ENCODE results near the gene TMEM247.

TMEM247 gene

DNA sequence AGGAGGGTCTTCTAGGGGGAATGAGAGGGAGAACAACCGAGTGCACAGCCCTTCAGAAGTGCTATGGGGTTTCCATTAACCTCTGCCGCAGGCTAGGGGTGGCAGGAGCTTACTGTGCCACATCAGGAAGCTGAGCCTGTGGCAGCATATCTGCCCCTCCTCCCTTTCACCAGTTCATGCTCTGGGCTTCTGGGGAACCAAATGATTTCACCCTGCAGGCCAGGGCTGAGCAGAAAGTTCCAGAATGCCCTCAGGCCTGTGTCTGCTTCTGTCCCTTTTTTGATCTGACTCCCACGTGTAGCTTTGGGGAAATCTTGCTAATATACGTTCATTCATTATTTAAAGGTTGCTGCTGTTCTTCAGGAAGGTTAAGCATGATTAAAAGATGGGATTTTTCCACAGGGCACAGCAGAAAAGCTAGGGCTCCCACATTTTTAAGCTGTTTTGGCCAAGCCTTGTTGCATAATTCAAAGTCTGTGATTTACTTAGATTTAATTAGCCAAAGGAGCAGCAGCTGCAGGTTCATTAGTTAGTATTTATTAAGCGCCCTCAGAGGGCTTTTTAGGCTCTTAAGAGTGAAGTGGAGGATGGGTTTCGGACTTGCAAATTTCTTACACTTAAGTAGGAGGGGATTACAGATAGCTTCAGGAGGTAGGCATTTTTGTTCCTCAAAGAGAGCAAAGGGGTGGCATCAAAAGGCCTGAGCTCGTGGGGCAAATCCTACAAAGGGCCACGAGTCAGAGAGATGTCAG lies 10.2 kb downstream of the TMEM247 start:
- DNase-seq (ENCODE audit: low spot score): no peak

DNA sequence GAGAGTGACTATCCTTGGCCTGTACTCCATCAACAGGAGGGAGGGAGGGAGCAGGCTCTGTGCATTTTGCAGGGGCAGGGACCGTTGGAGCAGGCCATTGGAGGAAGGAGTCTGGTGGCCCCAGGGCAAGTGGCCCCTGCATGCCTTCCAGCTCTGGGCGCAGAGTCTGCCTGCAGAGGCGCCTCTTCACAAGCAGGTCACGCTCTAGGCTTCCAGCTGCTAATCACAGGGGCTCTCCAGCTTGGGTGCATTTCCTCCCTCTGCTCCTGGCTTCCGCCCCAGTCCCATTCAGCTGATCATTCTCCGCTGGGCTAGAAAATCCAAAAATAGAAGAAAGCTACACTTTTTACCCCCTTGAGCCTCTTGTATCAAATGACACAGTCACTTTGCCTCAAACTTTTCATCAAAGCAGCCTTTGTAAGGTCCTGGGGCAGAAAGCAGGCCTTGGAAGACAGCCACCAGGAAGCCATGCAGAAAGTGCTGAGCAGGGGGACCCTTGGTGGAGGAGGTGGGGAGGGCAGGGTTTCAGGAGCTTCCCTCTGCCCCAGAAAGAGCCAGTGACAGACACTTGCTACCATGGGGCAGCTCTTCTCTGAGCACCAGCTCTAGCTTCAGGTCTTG lies 11.3 kb downstream of the TMEM247 start:
- DNase-seq (ENCODE audit: low spot score): no peak

DNA sequence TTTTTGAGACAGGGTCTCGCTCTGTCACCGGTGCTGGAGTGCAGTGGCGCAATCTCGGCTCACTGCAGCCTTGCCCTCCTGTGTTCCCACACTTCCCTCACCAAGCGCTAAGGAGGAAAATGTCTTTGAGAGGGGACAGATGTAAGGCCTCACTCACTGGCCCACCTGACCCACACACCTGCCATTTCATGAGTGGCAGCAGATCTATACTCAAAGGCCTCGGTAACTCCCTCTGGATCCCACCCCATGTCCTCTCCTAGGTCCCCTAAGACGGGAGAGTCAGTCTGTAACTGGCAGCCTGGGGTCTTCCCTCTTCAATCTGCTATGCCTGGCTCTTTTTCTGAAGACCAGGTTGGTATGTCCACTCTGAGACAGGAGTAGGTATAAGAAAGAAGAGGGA lies 12.9 kb downstream of the TMEM247 start:
- DNase-seq (ENCODE audit: low spot score): no peak

DNA sequence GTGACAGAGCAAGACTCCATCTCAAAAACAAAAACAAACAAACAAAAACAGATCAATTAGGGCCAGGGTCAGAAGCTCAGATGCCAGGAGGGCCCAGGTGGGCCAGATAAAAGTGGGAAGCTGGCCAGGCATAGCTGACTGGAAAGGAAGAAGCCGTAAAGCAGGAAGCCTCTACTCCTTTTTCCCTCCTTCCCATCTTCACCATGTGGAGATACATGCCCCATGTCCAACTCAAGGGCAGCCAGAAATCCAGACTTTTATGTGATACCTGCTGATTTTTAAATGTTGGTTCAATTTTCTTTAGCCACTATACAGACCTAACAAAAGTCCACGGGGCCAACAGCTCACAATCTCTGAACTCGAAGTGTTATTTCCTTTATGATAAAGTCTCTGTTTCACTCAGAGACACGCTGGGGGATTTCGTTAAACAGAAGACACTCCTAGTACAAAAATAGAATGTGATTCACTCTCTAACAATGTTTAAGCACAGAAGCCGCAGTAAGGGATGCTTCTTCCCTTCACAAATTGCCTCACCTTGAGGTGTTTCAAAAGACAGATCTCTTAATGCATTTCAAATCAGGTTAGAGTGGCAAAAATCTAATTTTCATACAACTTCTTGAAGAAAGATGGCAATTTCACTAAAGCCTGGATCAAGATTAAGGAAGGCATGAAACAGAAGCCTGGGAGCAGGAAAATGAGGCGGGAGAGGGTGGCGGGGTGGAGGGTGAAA lies 14.0 kb downstream of the TMEM247 start:
- no peak for DNase-seq (ENCODE audit: low spot score)

DNA sequence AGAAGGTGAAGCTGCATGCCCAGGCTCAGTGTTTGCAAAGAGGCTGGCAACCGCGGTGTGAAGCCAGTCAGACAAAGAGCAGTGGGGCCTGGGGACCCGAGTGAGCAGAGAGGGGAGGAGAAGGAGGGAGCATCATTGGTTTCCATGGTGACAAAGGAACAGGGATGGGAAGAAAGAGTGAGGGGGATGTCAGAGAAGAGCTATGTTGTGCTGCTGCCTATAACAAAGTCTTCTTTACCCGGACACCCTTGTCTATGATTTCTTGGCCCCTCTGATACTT lies 14.5 kb downstream of the TMEM247 start:
- peak; percentile 41 for DNase-seq (ENCODE audit: low spot score)

DNA sequence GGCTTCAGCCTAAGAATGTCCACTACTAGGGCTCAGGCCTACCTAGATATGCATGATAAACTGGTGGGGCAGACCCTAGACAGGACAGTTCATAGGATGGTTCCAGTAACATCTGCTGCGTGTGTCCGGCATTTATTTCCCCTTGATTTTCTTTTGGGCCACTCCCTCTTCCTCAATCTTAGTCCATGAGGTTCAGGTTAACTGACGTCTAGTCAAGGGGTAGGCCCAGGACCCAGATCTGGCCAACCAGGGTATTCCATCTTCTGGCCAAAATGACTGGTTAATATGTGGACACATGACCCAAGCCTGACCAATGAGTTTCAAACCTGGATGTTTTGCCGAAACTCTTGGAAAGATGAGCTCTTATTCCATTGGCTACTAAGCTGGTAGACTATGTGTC lies 15.2 kb downstream of the TMEM247 start:
- DNase-seq (ENCODE audit: low spot score): no peak

DNA sequence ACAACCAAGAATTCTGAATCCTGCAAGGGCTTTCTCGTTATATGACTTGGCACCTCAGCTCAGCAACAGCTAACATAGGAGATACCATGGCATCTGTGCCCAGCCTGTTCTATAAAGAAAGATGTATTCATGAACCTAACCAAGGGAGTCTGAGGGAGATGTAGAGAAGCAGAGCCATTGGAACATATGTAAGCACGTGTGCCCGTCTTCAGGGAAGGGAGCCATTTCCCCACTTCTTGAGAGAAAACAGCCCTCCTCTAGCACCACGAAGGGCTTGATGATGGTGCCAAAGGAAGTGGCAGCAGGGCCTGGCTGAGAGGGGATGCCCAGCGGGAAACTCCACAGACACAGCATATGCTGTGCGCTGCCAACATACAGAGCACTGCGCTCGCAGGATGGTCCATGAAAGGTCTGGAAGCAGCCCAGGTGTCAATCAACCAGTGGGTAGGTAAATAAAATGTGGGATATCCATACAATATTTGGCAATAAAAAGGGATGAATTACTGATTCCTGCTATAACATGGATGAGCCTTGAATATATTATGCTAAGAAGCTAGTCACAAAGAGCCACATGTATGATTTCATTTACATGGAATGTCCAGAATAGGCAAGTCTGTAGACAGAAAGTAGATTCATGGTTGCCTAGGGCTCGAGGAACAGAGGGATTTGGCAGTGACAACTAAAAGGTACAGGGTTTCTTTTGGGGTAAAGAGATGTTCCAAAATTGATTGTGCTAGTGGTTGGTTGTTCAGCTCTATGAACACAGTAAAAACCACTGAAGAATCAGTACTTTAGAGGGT lies 16.1 kb downstream of the TMEM247 start:
- DNase-seq (ENCODE audit: low spot score): no peak

DNA sequence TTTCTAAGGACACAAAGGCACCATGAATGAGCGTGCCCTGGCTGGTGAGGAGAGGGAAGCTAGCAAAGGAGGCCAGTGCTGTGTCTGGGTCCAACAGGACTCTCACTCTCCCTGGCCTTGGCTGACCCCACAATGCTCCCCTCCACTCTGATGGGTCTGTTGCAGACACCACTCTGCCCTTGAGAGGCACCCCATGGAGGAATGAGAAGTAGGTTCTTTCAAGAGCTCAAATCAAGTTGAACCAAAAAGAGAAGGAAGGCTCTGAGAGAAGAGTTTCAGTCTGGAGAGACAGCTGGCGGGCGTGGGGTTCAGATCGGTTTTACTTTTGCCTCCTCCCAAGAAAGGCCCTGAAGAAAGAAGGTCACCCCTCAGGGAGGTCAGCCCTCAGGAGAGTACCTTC lies 18.4 kb downstream of the TMEM247 start:
- no peak for DNase-seq (ENCODE audit: low spot score)

DNA sequence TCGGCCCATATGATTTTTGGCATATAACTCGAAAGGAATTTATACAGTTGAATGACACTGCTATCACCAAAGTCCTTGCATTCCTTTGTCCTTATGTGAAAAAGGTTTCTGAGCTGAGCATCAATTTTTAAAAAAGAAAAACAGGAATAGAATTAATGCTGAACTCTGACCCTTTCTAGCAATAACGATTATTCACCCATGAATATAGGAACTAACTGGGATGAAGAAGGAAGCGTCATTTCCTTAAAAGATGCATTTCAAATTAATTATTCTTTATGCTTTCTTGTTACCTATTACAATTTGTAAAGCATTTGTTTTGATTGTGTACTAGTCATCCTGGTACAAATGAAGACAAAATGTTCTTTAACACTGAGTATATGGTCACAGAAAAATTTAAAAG lies 19.3 kb downstream of the TMEM247 start:
- DNase-seq (ENCODE audit: low spot score): no peak

DNA sequence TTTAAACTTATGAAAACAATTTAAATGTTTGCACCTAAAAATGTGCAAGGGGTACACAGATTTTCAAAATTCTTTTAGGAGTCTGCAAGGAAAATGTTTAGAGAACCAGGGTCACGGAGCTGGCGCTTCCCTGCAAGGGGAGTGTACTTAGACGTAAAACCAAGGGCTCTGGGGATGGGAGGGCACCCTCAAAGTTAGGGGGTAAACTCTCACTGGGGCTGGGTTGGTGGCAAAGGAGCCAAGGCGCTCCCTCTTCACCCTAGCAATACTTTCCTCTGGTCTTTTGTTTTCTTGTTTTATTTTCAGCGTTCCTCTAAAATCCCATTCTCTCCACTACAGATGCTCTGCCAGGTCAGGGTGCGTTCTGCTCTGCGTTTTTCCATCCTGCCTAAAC lies 20.0 kb downstream of the TMEM247 start:
- DNase-seq (ENCODE audit: low spot score): no peak

DNA sequence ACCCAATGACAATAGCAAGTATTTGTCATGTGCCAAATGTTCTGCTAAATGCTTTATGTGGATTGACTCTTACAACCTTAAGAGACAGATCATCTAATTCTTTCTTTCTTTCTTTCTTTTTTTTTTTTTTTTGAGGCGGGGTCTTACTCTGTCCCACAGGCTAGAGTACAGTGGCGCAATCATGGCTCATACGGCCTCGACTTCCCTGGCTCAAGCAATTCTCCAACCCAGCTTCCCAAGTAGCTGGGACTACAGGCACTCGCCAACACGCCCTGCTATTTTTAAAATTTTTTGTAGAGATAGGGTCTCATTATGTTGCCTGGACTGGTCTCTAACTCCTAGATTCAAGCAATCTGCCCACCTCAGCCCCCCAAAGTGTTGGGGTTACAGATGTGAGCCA lies 21.4 kb downstream of the TMEM247 start:
- no peak for DNase-seq (ENCODE audit: low spot score)

DNA sequence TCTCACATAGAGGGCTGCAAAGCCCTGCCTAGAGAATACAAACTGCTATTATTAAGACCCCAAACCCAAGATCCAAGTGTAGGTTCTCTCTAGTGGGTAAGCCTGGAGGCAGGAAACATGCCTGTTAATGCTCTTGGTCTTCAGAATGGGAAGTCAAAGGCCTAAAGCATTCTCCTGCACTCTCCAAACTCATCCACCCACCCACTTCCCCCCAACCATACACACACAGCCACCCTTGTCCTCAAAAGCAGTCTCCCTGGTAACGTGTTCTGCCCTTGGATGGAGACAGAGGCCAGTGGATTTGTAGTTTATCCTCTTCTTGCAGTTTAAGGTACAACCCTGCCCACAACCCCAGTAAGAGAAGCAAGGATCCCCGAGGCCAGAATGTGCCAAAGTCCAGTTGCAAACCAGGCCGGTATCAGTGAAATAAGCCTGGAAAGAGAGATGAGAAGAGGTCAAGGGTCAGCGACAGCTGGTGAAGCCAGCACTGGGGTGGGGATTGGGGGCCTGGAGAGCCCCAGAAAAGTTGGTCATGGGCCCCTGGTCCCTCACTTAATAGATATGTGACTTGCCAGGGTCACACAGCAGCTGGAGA lies 23.0 kb downstream of the TMEM247 start:
- no peak for DNase-seq (ENCODE audit: low spot score)

DNA sequence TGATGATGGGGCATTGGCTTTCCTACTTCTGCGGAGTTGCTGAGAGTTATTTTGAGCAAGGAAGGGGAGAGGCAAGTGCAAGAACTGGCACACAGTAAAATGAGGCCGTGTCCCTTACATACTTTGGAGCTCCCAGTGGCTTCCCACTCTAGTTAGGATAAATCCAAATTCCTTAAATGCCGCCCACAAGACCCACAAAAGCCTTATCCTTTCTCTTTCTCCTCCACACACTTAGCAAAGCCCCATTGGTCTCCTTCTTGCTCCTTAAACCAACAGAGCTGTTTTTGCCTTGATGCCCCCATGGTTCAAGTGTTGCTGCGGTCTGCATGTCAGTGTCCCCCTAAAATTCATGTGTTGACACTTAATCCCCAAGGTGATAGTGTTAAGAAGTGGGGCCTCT lies 24.3 kb downstream of the TMEM247 start:
- no peak for DNase-seq (ENCODE audit: low spot score)

DNA sequence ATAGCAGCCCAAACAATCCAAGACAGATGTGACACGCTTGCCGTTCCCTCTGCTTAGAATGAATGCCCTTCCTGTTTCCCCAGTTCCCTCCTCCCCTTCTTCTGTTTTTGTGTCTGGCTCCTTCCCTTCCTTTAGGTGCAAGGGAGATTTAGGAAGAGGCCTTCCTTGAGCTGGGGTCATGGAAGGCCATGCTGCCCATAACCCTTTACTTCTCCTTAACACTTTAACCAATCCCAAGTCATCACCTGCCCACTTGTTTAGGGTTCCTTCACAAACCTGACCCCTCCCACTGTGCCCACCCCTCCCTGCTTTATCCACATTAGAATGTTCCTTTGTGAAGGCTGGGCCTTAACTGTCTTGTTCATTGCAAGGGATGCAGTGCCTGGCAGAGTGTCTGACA lies 24.9 kb downstream of the TMEM247 start:
- DNase-seq (ENCODE audit: low spot score): no peak

DNA sequence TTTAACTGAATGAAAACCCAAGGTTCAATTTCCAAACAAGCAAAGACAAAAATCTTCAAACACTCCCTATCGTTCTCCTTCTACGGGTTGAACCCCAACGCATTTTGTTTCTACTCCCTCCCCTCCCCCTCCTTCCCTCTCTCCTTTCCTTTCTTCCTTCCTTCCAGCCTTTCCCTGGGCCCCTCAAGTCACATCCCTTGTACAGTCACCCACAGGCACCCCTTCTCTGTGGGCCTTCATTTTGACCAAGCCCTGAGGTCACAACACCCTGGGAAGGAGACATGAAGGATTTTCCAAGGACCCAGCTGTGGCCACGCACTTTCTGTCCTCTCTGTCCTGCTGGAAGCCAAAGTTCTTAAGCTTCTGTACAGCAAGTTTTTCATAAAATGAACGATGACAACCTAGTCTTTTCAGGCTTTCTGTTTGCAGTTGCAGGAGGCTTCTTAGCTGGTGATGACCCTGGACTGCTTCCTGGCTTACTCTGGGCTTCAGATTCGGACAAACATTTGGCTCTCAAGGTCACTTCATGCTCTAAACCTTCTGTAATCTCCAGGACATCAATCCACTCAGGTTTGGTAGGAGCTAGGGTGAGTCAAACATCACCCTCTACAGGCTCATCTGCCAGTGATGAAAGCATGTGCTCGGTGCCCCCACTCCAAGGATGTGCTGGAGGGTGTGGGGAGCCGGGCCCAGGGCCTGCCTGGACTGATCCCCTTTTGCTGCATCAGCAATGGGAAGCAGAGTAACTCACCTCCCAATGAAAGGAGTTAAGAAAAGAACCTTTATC lies 25.5 kb downstream of the TMEM247 start:
- no peak for DNase-seq (ENCODE audit: low spot score)

DNA sequence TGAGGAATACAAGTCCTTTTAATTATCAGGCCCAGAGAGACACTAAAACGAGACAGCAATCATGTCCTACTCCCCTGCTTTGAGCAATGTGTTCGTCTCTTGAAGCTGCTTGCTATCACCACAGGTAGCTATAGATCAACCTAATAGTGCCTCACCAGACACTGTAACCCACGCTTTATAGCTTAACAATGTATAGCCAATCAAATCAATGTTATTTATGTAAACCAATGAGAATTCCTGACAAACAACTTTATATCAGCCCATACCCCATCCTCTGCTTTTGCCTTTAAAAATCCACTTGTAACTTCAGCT lies 26.1 kb downstream of the TMEM247 start:
- DNase-seq (ENCODE audit: low spot score): no peak

DNA sequence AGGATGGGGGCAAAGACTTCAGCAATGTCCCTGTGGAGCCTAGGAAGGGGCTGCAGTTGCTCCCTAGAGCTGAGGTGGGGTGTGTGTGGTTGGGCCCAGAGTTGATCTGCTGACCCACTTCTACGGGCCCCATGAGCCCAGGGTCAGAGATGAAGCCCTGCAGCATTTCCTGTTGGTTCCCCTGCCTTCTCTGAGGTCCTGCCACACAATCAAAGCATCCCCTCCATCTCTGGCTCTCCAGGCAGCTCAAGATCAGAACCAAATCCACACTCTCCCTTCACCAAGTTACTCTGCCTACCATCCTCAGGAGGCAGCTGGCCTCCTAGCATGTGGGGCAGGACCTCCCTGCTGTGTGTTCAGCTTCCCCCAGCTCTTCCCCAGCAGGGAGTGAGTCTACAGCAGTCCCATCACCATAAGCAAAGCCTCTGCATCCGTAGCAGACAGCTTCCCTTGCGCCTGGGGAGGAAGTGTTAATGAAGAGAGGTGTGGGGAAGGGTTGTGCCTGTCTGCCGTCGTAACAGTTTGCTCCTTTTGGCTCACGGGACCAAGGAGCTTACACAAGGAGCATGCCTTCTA lies 26.9 kb downstream of the TMEM247 start:
- no peak for DNase-seq (ENCODE audit: low spot score)

DNA sequence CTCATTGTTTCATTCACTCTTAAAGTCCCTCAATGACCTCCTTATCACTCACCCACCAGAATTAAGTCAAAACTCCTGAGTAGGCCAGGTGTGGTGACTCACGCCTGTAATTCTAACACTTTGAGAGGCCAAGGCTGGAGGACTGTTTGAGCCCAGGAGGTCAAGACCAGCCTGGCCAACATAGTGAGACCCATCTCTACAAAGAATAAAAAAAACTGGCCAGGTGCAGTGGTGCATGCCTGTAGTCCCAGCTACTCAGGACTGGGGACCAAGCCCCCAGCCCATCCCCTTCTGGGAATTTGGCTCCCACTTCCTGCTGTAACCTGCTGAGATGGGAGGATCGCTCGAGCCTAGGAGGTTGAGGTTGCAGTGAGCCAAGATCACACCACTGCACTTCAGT lies 28.9 kb downstream of the TMEM247 start:
- no peak for DNase-seq (ENCODE audit: low spot score)

DNA sequence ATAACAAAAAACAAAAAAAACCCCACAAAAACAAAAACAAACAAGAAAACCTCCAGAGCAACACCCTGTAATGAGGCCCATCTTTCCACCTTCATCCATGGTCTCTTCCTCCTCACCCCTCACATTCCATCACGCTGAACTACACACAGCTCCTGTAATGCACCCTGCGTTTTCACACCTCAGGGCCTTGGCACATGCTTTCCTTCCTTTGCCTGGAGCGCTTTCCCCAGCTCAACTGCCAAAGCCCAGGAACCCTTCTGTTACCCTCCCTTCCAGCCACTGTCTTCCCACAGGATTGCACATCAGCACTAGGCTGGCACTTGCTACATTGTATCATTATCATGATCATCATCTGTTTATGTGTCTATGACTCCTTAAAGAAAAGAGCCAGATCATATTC lies 29.4 kb downstream of the TMEM247 start:
- DNase-seq (ENCODE audit: low spot score): no peak

DNA sequence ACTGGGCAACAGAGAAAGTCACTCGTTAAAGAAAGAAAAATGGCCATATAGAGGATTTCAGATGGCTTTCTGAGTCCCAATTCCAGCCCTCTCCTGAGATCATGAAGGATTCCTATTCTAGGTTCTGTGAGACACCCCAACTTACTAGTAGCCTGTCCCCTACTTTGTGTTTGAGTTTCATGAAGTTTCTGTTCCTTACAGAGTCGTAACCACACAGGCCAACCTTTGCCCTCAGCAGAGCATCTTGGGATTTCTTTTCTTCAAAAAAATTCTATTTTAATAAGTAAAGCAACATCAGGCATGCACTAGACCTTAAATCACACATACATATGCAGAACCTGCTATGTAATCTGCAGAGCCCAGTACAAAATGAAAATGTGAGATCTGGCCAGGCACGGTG lies 30.4 kb downstream of the TMEM247 start:
- no peak for DNase-seq (ENCODE audit: low spot score)

DNA sequence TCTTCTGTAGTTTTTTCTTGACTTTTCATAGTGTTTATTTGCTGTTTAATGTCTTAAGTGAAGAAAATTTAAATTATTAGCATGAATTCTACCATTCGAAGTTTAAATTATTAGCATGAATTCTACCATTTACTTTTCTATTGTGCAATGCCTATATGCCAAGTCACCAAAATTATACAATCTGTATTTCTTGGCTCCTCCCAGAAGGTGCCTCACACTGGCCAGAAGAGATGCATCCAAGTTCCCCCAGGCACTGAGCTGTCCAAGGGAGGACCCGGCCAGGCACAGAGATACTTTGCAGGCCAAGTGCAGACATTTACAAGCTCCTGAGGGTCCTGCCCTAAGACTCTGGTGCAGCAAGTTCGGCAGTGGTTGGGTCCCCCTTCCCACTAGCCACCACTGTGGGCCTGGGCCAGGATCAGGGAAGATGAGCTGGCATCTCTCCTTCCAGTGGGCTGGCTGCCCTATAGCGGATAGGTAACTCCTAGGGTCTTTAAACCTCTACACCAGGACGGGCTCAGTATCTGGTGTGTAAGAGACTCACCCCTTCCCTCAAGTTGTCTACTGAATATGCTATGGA lies 31.3 kb downstream of the TMEM247 start:
- no peak for DNase-seq (ENCODE audit: low spot score)

Data from iPS-NIHi11 (cell line).